Measurements from ENCODE around the gene VWDE. TPM values are rescaled to one million over a fixed set of nuclear protein-coding genes. Genes with fewer than 3 reads are reported as not detected.

VWDE gene
- total and polyA plus RNA-seq, 2 of the 8 experiments (the other 6 are each of a cell fraction or from before 2014, with no cell fraction given): 11.0 to 21.2 TPM

GRCh38 chr7:12423355-12423996 is 19.8 kb upstream of the VWDE start:
- CTCF ChIA-PET (ENCODE audit: partially characterized antibody): interaction anchor here (0.6 to 2.7 kb wide), 10 partner anchors 8 to 102 kb away, joined by 3 to 15 read pairs (median 4); no protein-coding TSS in a partner anchor
- POLR2A ChIA-PET (ENCODE audit: partially characterized antibody): interaction anchor here (0.6 to 2.4 kb wide), 13 partner anchors 8 to 513 kb away, joined by 3 to 20 read pairs (median 4); partner anchors contain the start of gene VWDE
- peak overlapping the region; percentile 91 for H4K91ac ChIP-seq (replicated peaks; ENCODE audit: insufficient read length, low read length)
- H2BK120ac ChIP-seq (replicated peaks; ENCODE audit: low read depth, low read length): peak overlapping the region; percentile 82
- no peaks in the 10 kb centered on the region for H3K79me1 ChIP-seq (ENCODE audit: low read depth, low read length)
- H3K23ac ChIP-seq (ENCODE audit: insufficient read length): no peak overlapping the region
- TF ChIP-seq CREB1 (IDR thresholded peaks at IDR 0.05) (no peak), CHD2 (IDR thresholded peaks at IDR 0.05; ENCODE audit: low read length) (no peak), CBX8 (IDR thresholded peaks at IDR 0.05; ENCODE audit: borderline replicate concordance, low read depth, low read length) (no peak), KDM1A (IDR thresholded peaks at IDR 0.05; ENCODE audit: borderline replicate concordance, low read length) (no peak), POLR2A (IDR thresholded peaks at IDR 0.05; ENCODE audit: control extremely low read depth in 1 of 2, low read depth in 2 of 2, low read length in 2 of 2) (no peak), ATF2 (IDR thresholded peaks at IDR 0.05; ENCODE audit: low read length) (no peak), MAFK (IDR thresholded peaks at IDR 0.05; ENCODE audit: low read depth, low read length) (no peak), SP4 (IDR thresholded peaks at IDR 0.05; ENCODE audit: low read length) (no peak), ATF3 (IDR thresholded peaks at IDR 0.05; ENCODE audit: insufficient read depth, low read depth, low read length) (no peak)
- no peaks in the 10 kb centered on the region for H3K27me3 ChIP-seq (replicated peaks in 1 of 4; ENCODE audit: control insufficient read depth in 3 of 4, extremely low read depth in 1 of 4, insufficient read depth in 3 of 4, low read length in 3 of 4)
- DNase-seq (ENCODE audit: low read depth in 1 of 2, low spot score in 2 of 2) (no peak), FAIRE-seq (peak; percentile 48)
- WGBS, 2 experiments (ENCODE audit: extremely low coverage in 1 of 2, insufficient coverage in 1 of 2, insufficient read length in 1 of 2, insufficient replicate concordance in 2 of 2, low coverage in 1 of 2, low lambda C conversion rate in 2 of 2, missing lambda C conversion rate in 1 of 2): 53% methylated on average over 8 of the region's 8 CpGs; no CpG with 5 or more reads in 1 of the 2 experiments
- H3K79me2 ChIP-seq (ENCODE audit: control insufficient read depth in 1 of 2, insufficient read depth in 2 of 2, low read length in 2 of 2): no peaks in the 10 kb centered on the region
- peak overlapping the region in 1 of 4 experiments; percentile 50; a peak in 3 of 8 replicates for H3K4me3 ChIP-seq (ENCODE audit: extremely low read depth in 1 of 4, insufficient read depth in 2 of 4, low read depth in 3 of 4, low read length in 4 of 4)
- peak overlapping the region; percentile 27 to 50 (median 37); a peak in 3 of 7 replicates for H3K9ac ChIP-seq (replicated peaks in 1 of 4; ENCODE audit: extremely low read depth in 1 of 4, low read depth in 3 of 4, low read length in 3 of 4)
- peak overlapping the region; percentile 93 for H3K4ac ChIP-seq (replicated peaks; ENCODE audit: insufficient read length, low read depth, low read length)
- H2BK5ac ChIP-seq (ENCODE audit: low read depth, low read length): peak overlapping the region; percentile 92
- H4K5ac ChIP-seq (ENCODE audit: insufficient read length, low read depth, low read length): peak overlapping the region; percentile 72
- peak overlapping the region; percentile 54 to 69 for H3K4me2 ChIP-seq (ENCODE audit: insufficient read depth in 1 of 2, low read depth in 2 of 2, low read length in 2 of 2)
- peak overlapping the region; percentile 97; the same call in 1 of the 2 replicates for H2BK12ac ChIP-seq (ENCODE audit: low read depth, low read length)
- H3K9me3 ChIP-seq (ENCODE audit: insufficient read depth in 2 of 2, low read depth in 1 of 2, low read length in 1 of 2): peaks cover 6 to 10% of the 10 kb centered on the region in 2 experiments; a peak in 2 of 4 replicates
- no peak overlapping the region for H2BK15ac ChIP-seq (ENCODE audit: low read length)
- H4K8ac ChIP-seq (ENCODE audit: extremely low read depth, insufficient read depth, low read length): no peak overlapping the region
- H3K4me1 ChIP-seq (replicated peaks in 1 of 4; ENCODE audit: control insufficient read depth in 3 of 4, insufficient read depth in 4 of 4, low read length in 3 of 4): peaks cover 0 to 15% (median 10%) of the 10 kb centered on the region in 4 experiments; a peak in 4 of 7 replicates
- H3K56ac ChIP-seq (replicated peaks; ENCODE audit: insufficient read length, low read depth, low read length): peak overlapping the region; percentile 73
- H4K20me1 ChIP-seq (replicated peaks in 1 of 2; ENCODE audit: control insufficient read depth in 1 of 2, insufficient read depth in 2 of 2, low read length in 2 of 2): no peaks in the 10 kb centered on the region
- peak overlapping the region; percentile 55; the same call in 1 of the 2 replicates for H2BK20ac ChIP-seq (ENCODE audit: low read length)
- no peaks in the 10 kb centered on the region for H3K23me2 ChIP-seq (ENCODE audit: low read depth, low read length)
- H3K36me3 ChIP-seq (ENCODE audit: control insufficient read depth in 2 of 4, insufficient read depth in 4 of 4, low read length in 3 of 4): peaks cover 0 to 3% (median 2%) of the 10 kb centered on the region in 4 experiments; a peak in 3 of 8 replicates
- no peak overlapping the region for H2AFZ ChIP-seq (ENCODE audit: low read length)
- H3K18ac ChIP-seq (ENCODE audit: extremely low read depth, low read length): peak overlapping the region; percentile 60; the same call in 1 of the 2 replicates
- H3K14ac ChIP-seq (ENCODE audit: insufficient read length): no peak overlapping the region
- peak overlapping the region; percentile 20 for H2AK5ac ChIP-seq (ENCODE audit: low read depth, low read length)
- H3K27ac ChIP-seq (ENCODE audit: low read depth, low read length): peak overlapping the region; percentile 74

All from H1 (cell line).